Retinal pigment epithelial cell (primary cell): Measurements from ENCODE around the gene OR52K2.

Source experiments
- DNase-seq: peaks from one replicate; pipeline ENCODE4 v3.0.0-alpha.2; 2010; ENCODE audit warnings: low read depth
- H3K4me3 ChIP-seq: 2 replicates; pipeline ENCODE4 v1.5.1; 2011; ENCODE audit warnings: mild to moderate bottlenecking, low read length, control low read depth, moderate library complexity
- TF ChIP-seq, protein P1 (sequence below): conservative IDR thresholded peaks from 2 replicates; pipeline ENCODE4 v1.5.1; 2011; ENCODE audit warnings: low read depth, low read length, control low read depth, inconsistent platforms

OR52K2 gene

DNA sequence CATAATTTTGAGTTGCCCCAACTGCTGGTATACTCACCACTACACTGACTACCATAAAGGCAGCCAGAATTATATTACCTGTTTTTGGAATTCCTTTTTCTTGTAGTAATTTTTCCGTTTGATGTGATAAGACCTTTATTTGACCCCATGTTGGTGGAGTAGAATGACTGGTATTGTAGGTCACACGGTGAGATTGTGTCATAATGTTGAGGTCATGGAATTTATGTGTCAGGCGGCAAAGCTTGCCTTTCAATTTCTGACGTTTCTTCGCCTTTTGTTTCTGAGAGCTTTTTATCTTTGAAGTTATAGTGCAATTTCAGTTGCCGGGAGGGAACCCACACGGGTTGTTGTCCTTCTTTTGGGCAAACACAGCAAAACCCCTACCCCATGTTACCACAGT, 46.4 kb downstream of the OR52K2 start:
- no peak for DNase-seq
- H3K4me3 ChIP-seq, result no peak overlapping the region
- TF ChIP-seq, protein P1, sequence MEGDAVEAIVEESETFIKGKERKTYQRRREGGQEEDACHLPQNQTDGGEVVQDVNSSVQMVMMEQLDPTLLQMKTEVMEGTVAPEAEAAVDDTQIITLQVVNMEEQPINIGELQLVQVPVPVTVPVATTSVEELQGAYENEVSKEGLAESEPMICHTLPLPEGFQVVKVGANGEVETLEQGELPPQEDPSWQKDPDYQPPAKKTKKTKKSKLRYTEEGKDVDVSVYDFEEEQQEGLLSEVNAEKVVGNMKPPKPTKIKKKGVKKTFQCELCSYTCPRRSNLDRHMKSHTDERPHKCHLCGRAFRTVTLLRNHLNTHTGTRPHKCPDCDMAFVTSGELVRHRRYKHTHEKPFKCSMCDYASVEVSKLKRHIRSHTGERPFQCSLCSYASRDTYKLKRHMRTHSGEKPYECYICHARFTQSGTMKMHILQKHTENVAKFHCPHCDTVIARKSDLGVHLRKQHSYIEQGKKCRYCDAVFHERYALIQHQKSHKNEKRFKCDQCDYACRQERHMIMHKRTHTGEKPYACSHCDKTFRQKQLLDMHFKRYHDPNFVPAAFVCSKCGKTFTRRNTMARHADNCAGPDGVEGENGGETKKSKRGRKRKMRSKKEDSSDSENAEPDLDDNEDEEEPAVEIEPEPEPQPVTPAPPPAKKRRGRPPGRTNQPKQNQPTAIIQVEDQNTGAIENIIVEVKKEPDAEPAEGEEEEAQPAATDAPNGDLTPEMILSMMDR, result no peak

GRCh38 chr11:4495986-4496385, 46.9 kb downstream of the OR52K2 start:
- DNase-seq, result no peak
- TF ChIP-seq, protein P1, result no peak

DNA sequence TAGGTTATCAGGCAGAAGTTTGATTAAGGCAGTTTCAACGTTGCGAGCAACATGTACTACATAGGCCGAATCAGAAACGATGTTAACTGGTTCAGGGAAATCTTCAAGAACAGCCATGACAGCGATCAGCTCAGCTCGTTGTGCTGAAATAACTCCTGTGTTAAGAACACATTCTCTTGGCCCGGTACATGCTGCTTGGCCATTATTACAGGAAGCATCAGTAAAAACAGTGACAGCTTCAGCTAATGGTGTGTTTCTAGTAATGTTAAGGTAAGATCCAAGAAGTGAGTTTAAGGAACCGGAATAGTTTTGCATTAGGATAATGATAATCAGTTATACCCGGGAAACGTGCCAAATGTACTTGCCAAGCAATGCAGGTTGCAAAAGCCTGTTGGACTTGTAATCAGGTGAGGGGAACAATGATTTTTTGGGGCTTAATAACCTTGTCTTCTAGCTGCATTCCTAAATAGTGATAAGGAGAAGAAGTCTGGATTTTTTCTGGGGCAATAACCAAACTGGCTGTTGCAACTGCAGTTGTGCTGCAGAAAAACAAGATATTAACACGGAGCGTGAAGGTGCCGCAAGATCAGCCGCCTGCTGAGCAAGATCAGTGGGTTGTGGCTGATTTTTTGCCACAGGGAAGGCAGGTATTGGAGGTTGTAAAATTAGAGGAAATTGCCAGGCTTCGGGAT, 47.6 kb downstream of the OR52K2 start:
- TF ChIP-seq, protein P1, result no peak
- no peak for DNase-seq
- no peak overlapping the region for H3K4me3 ChIP-seq

More at GRCh38 chr11:4495986-4496385, 46.9 kb downstream of the OR52K2 start:
- H3K4me3 ChIP-seq, result no peak overlapping the region
